Gastrocnemius medialis (tissue), 4 donors: ENCODE data around the gene TMEM89. TPM values are rescaled to one million over a fixed set of nuclear protein-coding genes. Genes with fewer than 3 reads are reported as not detected.

ENCODE experiments used
- ATAC-seq, 2 donors: fragments of 150-250 bp; one replicate each; pipeline ENCODE4 v1.9.1; 2016
- DNase-seq, 2 donors: peaks; one replicate each; pipeline ENCODE4 v3.0.0-alpha.2; 2019
- H3K27ac ChIP-seq, 4 donors: fragments of 200-600 bp; sonication (generic); 1 replicate in 1 of 4; 2 replicates in 3 of 4; pipeline ENCODE4 v1.5.1; 2016 to 2018; ENCODE audit warnings: mild to moderate bottlenecking in 2 of 4, moderate library complexity in 1 of 4
- H3K27me3 ChIP-seq, 3 donors: fragments of 200-600 bp; sonication (generic) in 2 of 3; 1 replicate in 1 of 3; 2 replicates in 2 of 3; pipeline versions ENCODE4 v1.5.1 to v1.6.0; 2016 to 2019; ENCODE audit warnings: mild to moderate bottlenecking in 1 of 3, moderate library complexity in 1 of 3
- H3K36me3 ChIP-seq, 2 donors: fragments of 200-600 bp; sonication (generic) in 1 of 2; one replicate each; pipeline ENCODE4 v1.5.1; 2017 to 2018
- H3K4me1 ChIP-seq, 2 donors: fragments of 200-600 bp; sonication (generic) in 1 of 2; one replicate each; pipeline ENCODE4 v1.5.1; 2016 to 2017; ENCODE audit warnings: mild to moderate bottlenecking in 2 of 2
- H3K4me3 ChIP-seq, 4 donors: fragments of 200-600 bp; sonication (generic) in 3 of 4; 1 replicate in 1 of 4; 2 replicates in 3 of 4; pipeline ENCODE4 v1.5.1; 2016 to 2019; ENCODE audit warnings: mild to moderate bottlenecking in 2 of 4
- H3K9me3 ChIP-seq, 3 donors: fragments of 200-600 bp; sonication (generic) in 2 of 3; 1 replicate in 1 of 3; 2 replicates in 2 of 3; pipeline ENCODE4 v1.5.1; 2016 to 2019
- CTCF ChIP-seq, 5 experiments: fragments of 450-650 bp in 3 of 5; fragments of 200-600 bp in 2 of 5; sonication (generic) in 2 of 5; IDR thresholded peaks in 4 of 5; conservative IDR thresholded peaks in 1 of 5; 1 replicate in 4 of 5; 2 replicates in 1 of 5; pipeline ENCODE4 v1.5.1; 2016 to 2019; ENCODE audit warnings: antibody characterized with exemption in 5 of 5, mild to moderate bottlenecking in 3 of 5, moderate library complexity in 3 of 5
- POLR2A ChIP-seq, 2 donors: fragments of 450-650 bp; IDR thresholded peaks; one replicate each; pipeline ENCODE4 v1.6.1; 2017; ENCODE audit warnings: antibody characterized with exemption in 2 of 2, mild to moderate bottlenecking in 2 of 2, moderate library complexity in 2 of 2
- in situ Hi-C, 4 donors: fragments of 200-750 bp; cut with MboI; loops; one replicate each; pipeline versions ENCODE4 v1.15.0 to v1.8.0; 2017; ENCODE audit warnings: low sequenced_read_pairs in 4 of 4
- intact Hi-C: fragments of 100-400 bp; cut with DNase I; formaldehyde crosslinking; loops from one replicate; pipeline ENCODE4 v1.15.1; 2023; ENCODE audit warnings: low total_unique reads
- total RNA-seq, 4 donors: library from RNA; depleted of rRNA; stranded (reverse); fragments of >200 nt; gene quantifications; one replicate each; pipeline versions ENCODE4 v1.1.0 to v1.2.3, GENCODE V29; 2016

Gene TMEM89
- total RNA-seq, 4 donors from 2014 or later = not detected

- in situ Hi-C loops (no loop called here), intact Hi-C loops (loop anchor here (1.0 kb wide), 1 partner anchor 21 kb away; the partner anchor contains the start of gene SLC26A6)
- ATAC-seq = peak; percentile 85 to 91
- H3K4me3 ChIP-seq = peak overlapping the region; percentile 56 to 89 (median 64)
- H3K27ac ChIP-seq = peak overlapping the region; percentile 35 to 84 (median 62)
- TF ChIP-seq CTCF (IDR thresholded peaks at IDR 0.05 in 4 of 5, conservative IDR thresholded peaks at IDR 0.05 in 1 of 5) (peak; percentile 55 to 76 (median 73)), POLR2A (IDR thresholded peaks at IDR 0.05) (no peak)
- H3K27me3 ChIP-seq = peaks cover 0 to 8% (median 7%) of the 10 kb centered on the region in 3 donors
- peaks cover 0 to 12% of the 10 kb centered on the region in 2 donors for H3K4me1 ChIP-seq
- H3K36me3 ChIP-seq = no peaks in the 10 kb centered on the region
- DNase-seq = peak; percentile 46 to 81
- H3K9me3 ChIP-seq = no peaks in the 10 kb centered on the region
Measured at GRCh38 chr3:48656061-48656840, 34.7 kb upstream of the TMEM89 start.

GRCh38 chr3:48655606-48656005, 34.0 kb upstream of the TMEM89 start:
- Histone ChIP-seq H3K27ac (peak overlapping the region in 3 of 4 donors; percentile 35 to 84 (median 65)), H3K4me3 (peak overlapping the region; percentile 56 to 89 (median 64)), H3K36me3 (no peaks in the 10 kb centered on the region), H3K4me1 (peaks cover 0 to 11% of the 10 kb centered on the region in 2 donors), H3K27me3 (peaks cover 0 to 4% (median 3%) of the 10 kb centered on the region in 3 donors), H3K9me3 (no peaks in the 10 kb centered on the region)
- TF ChIP-seq POLR2A (IDR thresholded peaks at IDR 0.05) (no peak), CTCF (IDR thresholded peaks at IDR 0.05 in 4 of 5, conservative IDR thresholded peaks at IDR 0.05 in 1 of 5) (no peak)
- ATAC-seq (no peak), DNase-seq (no peak)
- intact Hi-C loops = loop anchor here (1.0 kb wide), 1 partner anchor 20 kb away; the partner anchor contains the start of gene SLC26A6
- in situ Hi-C loops = no loop called here

GRCh38 chr3:48655063-48655462, 33.5 kb upstream of the TMEM89 start:
- peaks cover 0 to under 1% (median 0%) of the 10 kb centered on the region in 3 donors for H3K27me3 ChIP-seq
- no peaks in the 10 kb centered on the region for H3K9me3 ChIP-seq
- TF ChIP-seq POLR2A (IDR thresholded peaks at IDR 0.05) = no peak
- TF ChIP-seq CTCF (IDR thresholded peaks at IDR 0.05 in 4 of 5, conservative IDR thresholded peaks at IDR 0.05 in 1 of 5) = no peak
- ATAC-seq (no peak), DNase-seq (no peak)
- H3K27ac ChIP-seq = no peak overlapping the region
- H3K4me3 ChIP-seq = no peak overlapping the region
- H3K4me1 ChIP-seq = peaks cover 0 to 11% of the 10 kb centered on the region in 2 donors
- in situ Hi-C loops = no loop called here
- intact Hi-C loops = no loop called here
- no peaks in the 10 kb centered on the region for H3K36me3 ChIP-seq

- no peak for ATAC-seq
- in situ Hi-C loops = no loop called here
Measured at GRCh38 chr3:48652923-48653715, 31.6 kb upstream of the TMEM89 start.

More at GRCh38 chr3:48652923-48653715, 31.6 kb upstream of the TMEM89 start:
- no peaks in the 10 kb centered on the region for H3K36me3 ChIP-seq
- H3K4me3 ChIP-seq = no peak overlapping the region
- no peak overlapping the region for H3K27ac ChIP-seq
- peaks cover 0 to 11% of the 10 kb centered on the region in 2 donors for H3K4me1 ChIP-seq
- no peak for TF ChIP-seq POLR2A (IDR thresholded peaks at IDR 0.05)
- TF ChIP-seq CTCF (IDR thresholded peaks at IDR 0.05 in 4 of 5, conservative IDR thresholded peaks at IDR 0.05 in 1 of 5) = no peak
- H3K27me3 ChIP-seq = no peaks in the 10 kb centered on the region
- no peaks in the 10 kb centered on the region for H3K9me3 ChIP-seq
- intact Hi-C loops = no loop called here
- DNase-seq = no peak
